GM18867 (cell line): ENCODE data around the gene CASKIN2.
"Not testable (repeated sequence)": the region's sequence is repeated elsewhere in the genome, so short reads cannot be mapped to it uniquely, and the experiment has no call there.

Experiments
- ATAC-seq: cut with Tn5 transposase; IDR thresholded peaks from one replicate; pipeline ENCODE4 v1.9.1; 2021; ENCODE audit warnings: mild to moderate bottlenecking, moderate library complexity; ENCODE audit not compliant: unreplicated experiment

CASKIN2 gene

GRCh38 chr17:75490953-75491649, 24.2 kb downstream of the CASKIN2 start:
- ATAC-seq = no peak

GRCh38 chr17:75490173-75490743, 25.1 kb downstream of the CASKIN2 start:
- ATAC-seq = no peak

DNA sequence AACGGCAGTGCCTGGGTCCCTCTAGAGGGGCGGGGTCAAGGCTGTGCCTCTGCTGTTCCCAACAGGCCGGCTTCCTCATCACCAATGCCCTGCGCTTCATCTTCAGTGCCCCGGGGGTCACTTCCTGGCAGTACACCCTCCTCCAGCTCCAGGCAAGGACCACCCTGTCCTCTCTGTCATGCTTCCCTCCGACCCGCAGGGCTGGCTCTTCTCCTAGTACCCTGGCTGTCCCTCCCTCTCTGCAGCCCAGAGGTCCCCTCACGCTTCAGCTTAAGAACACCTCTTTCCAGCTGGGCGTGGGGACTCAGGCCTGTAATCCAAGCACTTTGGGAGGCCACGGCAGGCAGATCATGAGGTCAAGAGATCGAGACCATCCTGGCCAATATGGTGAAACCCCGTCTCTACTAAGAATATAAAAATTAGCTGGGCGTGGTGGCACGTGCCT, 25.8 kb downstream of the CASKIN2 start:
- no peak for ATAC-seq

- no peak for ATAC-seq
Measured at GRCh38 chr17:75488693-75489510, 26.4 kb downstream of the CASKIN2 start.

GRCh38 chr17:75487351-75488070, 27.8 kb downstream of the CASKIN2 start:
- ATAC-seq = no peak

- ATAC-seq = no peak
Measured at GRCh38 chr17:75486951-75487350, 28.4 kb downstream of the CASKIN2 start.

GRCh38 chr17:75486151-75486550, 29.2 kb downstream of the CASKIN2 start:
- ATAC-seq = no peak

DNA sequence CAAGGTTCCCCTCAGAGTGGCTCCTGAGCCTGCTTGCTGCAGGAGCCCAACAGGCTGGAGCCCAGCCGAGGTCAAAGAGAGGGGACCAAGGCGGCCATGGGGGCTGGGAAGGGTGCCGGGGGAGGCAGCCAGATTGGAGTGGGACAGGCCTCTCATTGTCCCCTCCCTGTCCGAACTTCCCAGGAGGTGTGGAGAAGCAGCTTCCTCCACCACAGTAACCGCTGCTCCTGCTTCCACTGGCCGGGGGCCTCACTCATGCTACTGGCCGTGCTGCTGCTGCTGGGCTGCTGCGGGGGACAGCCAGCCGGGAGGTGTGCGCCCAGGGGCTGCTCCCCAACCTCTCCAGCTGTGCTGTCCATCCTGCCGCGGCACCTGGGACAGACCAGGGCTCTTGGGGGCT, 29.6 kb downstream of the CASKIN2 start:
- ATAC-seq = no peak

DNA sequence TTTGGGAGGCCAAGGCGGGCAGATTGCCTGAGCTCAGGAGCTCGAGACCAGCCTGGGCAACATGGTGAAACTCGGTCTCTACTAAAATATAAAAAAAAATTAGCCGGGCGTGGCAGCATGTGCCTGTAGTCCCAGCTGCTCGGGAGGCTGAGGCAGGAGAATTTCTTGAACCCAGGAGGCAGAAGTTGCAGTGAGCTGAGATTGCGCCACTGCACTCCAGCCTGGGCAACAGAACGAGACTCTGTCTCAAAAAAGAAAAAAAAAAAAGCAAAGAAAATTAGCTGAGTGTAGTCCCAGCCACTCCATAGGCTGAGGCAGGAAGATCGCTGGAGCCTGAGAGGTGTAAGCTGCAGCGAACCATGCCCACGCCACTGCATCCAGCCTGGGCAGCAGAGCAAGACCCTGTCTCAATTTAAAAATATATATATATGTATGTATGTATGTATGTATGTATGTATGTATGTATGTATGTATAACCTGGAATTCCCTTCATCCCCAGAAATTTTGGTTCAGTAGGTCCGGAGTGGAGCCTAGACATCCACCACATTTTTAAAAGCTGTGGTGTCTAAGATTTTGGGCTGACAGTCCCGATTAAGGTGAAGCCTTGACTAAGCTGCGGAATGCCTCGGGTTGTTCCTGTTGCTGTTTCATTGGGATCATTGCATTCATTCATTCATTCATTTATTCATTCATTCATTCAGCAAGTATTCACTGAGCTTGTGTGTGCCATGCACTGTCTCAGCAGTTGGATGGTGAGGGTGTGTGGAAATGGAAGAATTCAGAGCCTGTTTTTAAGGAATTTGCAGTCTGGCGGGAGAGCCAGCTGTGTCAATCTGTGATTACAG, 33.0 kb downstream of the CASKIN2 start:
- no peak for ATAC-seq

DNA sequence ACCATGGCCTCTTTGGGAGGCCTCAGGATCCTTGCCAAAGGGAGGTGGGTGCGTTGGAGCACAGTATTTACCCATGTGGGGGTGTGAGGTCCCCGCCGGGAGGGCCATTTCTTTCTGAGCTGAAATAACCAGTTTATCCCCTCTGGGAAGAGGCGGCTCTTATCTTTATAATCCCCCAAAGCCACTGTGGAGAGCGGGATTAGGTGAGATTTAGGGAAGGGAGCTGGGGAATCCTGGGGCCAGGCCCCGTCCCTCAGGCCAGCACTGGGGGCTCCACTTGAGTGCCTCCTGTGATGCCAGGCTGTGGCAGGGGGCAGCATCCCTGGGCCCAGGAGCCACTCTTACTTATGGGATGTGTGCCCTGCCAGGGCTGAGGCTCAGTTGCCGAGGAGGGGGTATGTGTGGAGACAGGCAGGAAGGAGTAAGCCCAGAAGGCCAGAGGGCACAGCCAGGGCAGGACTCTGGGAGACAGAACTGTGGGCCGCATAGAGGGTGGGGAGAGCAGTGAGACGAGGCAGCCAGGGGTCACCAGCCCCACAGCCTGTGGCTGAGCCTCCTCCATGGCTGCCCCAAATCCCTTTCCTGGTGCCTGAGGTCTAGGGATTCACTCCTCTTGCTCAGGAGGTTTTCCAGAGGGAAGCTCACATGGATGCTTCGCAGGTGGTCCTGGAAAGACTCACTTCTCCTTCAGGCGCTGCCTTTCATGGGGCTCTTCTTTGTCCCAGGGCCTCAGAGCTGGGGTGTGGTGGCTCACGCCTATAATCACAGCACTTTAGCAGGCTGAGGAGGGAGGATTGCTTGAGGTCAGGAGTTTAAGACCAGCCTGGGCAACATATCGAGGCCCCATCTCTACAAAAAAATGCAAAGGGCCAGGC, 33.9 kb downstream of the CASKIN2 start:
- ATAC-seq = no peak

- no peak for ATAC-seq
Measured at GRCh38 chr17:75480281-75480680, 35.1 kb downstream of the CASKIN2 start.

- ATAC-seq = no peak
Measured at GRCh38 chr17:75478508-75478907, 36.8 kb downstream of the CASKIN2 start.

DNA sequence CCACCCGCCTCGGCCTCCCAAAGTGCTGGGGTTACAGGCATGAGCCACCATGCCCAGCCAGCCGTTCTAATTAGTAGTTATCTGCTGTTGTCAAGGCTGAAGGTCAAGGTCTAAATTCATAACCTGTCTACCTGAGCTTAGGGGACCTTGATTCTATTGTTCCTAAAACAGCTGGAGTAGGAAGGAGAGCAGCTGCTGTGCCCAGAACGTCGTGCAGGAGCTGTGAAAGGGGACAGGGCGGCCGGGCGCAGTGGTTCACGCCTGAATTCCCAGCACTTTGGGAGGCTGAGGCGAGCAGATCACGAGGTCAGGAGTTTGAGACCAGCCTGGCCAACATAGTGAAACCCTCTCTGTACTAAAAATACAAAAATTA, 37.9 kb downstream of the CASKIN2 start:
- not testable (repeated sequence) for ATAC-seq

DNA sequence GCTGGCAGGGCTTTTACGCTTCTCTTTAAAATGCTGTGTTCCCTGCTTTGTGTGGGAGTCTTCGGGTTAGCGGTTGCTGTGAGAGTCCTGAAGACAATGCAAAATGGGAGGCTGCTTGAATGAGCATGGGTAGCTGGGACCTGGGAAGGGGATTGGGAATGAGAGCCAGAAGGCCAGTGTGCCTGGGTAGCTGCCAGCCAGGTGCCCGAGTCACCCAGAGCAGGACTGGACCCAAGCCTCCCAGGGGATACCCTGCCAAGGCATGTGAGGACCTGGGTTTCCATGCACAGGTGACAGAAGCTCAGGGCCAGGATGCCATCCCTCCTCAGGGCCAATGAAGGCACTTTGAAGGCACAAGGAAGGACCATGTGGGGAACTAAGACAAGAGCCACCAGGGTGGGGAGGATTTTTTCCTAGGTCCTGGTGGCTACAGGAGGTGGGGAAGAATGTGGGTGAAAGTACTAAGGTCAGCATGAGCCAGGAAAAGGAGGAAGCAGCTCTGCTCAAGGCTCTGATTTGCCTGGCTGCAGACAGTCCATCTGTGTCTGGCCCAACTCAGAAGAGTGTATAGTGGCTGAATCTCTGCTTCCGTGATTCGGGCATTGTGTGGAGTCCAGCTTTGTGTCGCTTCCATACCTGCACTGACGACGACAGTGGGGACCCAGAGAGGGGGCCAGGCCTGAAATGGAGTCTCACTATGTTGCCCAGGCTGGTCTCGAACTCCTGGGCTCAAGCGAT, 38.4 kb downstream of the CASKIN2 start:
- no peak for ATAC-seq

GRCh38 chr17:75476271-75476671, 39.1 kb downstream of the CASKIN2 start:
- ATAC-seq = no peak

DNA sequence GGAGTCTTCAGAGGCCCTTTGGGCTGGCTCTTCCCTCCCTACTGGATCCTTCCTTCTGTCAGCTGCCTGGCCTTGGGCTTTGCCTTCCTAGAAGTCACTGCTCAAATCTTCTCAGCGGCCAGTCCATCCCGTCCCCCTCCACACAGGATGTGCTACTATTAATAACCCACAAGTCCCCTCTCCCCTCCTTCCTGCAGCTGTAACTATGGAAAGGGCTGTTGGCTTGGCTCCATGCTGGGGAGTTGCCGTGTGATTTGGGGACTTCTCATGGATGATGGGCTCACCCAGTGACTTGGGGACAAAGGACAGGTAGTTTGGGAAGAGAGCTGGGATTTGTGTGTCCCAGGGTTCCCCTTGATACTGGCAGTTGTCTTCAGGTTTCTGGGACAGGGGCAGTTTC, 39.5 kb downstream of the CASKIN2 start:
- ATAC-seq = no peak

DNA sequence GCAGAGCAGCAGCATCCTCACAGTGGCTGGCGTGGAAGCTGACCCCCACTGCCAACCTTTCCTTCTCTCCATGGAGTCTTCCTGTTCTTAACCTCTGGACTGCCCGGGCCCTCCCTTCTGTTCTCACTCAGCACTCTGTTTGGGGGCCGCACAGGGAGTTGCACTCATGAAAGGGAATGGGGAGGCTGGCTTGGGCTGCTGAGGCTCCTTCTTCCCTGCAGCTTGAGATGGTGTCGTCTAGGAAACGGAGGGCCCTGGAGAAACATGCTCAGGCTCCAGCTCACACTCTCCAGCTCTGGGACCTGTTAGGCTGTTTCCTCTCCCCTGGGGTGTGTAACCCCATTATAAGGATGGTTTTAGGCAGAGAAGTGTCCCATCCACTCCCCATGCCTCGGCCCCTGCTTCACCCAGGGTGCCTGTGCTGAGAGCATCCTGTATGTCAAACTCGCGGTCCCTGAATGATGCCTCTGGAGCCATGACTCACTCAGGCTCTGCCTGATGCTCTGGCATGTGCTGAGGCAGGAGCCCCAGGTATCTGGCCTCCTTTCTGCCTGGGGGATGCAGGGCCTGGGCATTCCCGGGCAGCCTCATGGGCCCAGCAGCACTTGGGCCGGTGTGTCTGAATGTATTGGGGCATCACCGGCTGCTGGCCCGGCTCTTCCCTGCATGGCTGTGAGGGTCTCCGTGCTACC, 40.0 kb downstream of the CASKIN2 start:
- no peak for ATAC-seq

- ATAC-seq = no peak
Measured at GRCh38 chr17:75474736-75475135, 40.6 kb downstream of the CASKIN2 start.
